ENCODE data around the gene NSUN6.

The NSUN6 gene

GRCh38 chr10:18556522-18557147, 94.8 kb downstream of the NSUN6 start:
- DNase-seq = no peak

- DNase-seq = no peak
Observed at GRCh38 chr10:18554479-18554878, 96.9 kb downstream of the NSUN6 start.

- DNase-seq = no peak
Observed at GRCh38 chr10:18551473-18551872, 99.9 kb downstream of the NSUN6 start.

GRCh38 chr10:18549105-18549504, 102.3 kb downstream of the NSUN6 start:
- DNase-seq = no peak

- DNase-seq = peak; percentile 6
Observed at GRCh38 chr10:18545621-18546305, 105.6 kb downstream of the NSUN6 start.

GRCh38 chr10:18542832-18543231, 108.6 kb downstream of the NSUN6 start:
- no peak for DNase-seq

GRCh38 chr10:18540195-18540594, 111.2 kb downstream of the NSUN6 start:
- DNase-seq = no peak

GRCh38 chr10:18539335-18539734, 112.1 kb downstream of the NSUN6 start:
- no peak for DNase-seq

GRCh38 chr10:18533896-18534295, 117.5 kb downstream of the NSUN6 start:
- DNase-seq = no peak

GRCh38 chr10:18532881-18533535, 118.4 kb downstream of the NSUN6 start:
- no peak for DNase-seq

- no peak for DNase-seq
Observed at GRCh38 chr10:18528292-18528691, 123.1 kb downstream of the NSUN6 start.

- no peak for DNase-seq
Observed at GRCh38 chr10:18527687-18528086, 123.7 kb downstream of the NSUN6 start.

GRCh38 chr10:18523858-18524257, 127.5 kb downstream of the NSUN6 start:
- no peak for DNase-seq

- DNase-seq = no peak
Observed at GRCh38 chr10:18523025-18523424, 128.4 kb downstream of the NSUN6 start.

- no peak for DNase-seq
Observed at GRCh38 chr10:18516851-18517250, 134.5 kb downstream of the NSUN6 start.

- no peak for DNase-seq
Observed at GRCh38 chr10:18514537-18514936, 136.8 kb downstream of the NSUN6 start.

- DNase-seq = no peak
Observed at GRCh38 chr10:18508587-18508986, 142.8 kb downstream of the NSUN6 start.

GRCh38 chr10:18505456-18506118, 145.8 kb downstream of the NSUN6 start:
- peak; percentile 39 for DNase-seq

GRCh38 chr10:18504161-18504560, 147.2 kb downstream of the NSUN6 start:
- peak; percentile 71 for DNase-seq

GRCh38 chr10:18501629-18502028, 149.8 kb downstream of the NSUN6 start:
- DNase-seq = peak; percentile 32

- peak; percentile 40 for DNase-seq
Observed at GRCh38 chr10:18501198-18501597, 150.2 kb downstream of the NSUN6 start.

GRCh38 chr10:18500576-18500975, 150.8 kb downstream of the NSUN6 start:
- DNase-seq = peak; percentile 57

GRCh38 chr10:18498998-18499397, 152.4 kb downstream of the NSUN6 start:
- no peak for DNase-seq

Measured in NCI-H2171 treated with DMSO at 0.1 percent for 48 hours (cell line).